HG02870 (cell line): ENCODE data around the gene B4GALNT3.

Experiments
- ATAC-seq: cut with Tn5 transposase; IDR thresholded peaks from one replicate; pipeline ENCODE4 v1.9.1; 2021; ENCODE audit warnings: mild to moderate bottlenecking, moderate library complexity; ENCODE audit not compliant: unreplicated experiment

The B4GALNT3 gene

DNA sequence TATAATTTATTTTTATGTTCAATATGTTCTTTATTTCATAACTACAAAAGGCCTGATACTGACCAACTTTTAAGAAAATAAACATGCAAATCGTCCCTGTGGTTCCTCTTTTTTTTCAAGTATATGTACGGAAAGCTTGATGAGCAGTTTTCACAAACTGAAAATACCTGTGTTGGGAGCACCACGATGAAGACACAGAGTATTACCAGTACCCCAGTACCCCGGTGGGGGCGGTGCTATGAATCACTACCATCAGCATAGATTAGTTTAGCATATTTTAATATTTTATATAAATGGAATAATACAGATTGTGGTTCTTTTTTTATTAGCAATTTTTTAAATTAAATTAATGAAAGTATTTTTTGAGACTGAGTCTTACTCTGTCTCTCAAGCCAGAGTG, 7.0 kb downstream of the B4GALNT3 start:
- ATAC-seq = no peak

DNA sequence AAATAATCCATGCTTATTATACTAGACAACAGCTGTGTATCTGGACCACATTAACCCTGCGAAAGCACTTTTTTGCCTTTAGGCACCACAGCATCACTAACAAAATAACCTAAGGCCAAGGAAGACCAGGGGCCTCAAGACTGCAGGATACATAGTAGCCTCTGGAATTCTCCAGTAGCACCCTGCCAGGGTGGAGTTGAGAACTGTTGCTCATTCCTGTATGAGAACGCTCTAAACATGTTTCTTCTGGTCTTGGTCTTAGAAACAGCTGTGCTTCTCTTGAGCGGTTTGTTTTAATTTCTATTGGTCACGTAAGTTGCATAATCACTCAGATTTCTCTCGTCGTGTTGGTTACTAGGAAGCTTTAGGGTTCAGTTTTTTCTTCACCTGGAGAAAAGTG, 7.9 kb downstream of the B4GALNT3 start:
- ATAC-seq = no peak

DNA sequence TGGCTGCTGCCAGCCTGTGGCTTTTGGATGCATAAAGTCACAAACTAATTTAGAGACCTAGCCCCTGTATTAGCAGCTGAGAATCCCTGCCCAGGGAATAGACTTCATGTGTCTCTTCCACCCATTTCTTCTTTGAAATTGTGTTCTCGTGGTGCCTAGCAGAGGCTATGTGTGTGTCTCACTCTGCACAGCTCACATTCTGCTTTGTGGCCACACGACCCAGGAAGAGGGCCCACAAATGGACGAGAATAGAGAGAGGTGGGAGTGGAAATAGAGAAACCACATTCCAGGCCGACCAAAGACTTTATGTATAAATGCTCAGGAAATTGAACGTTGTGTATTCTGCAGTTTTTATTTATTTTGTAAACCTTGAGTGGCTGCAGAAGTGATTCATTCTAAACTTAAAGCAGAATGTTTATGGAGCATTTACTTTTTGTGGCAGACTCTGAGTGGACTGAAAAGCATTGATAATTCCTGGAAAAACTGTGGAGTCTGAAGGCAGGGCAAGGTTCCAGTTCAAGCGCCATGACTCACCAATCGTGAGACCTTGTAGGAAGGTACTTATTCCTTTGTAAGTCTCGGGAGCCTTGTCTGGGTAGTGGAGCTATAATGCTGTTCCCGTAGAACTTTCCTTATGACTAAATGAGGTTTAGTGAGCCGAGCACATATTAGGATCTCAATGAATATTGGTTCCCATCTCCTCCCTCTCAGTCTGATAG, 9.1 kb downstream of the B4GALNT3 start:
- ATAC-seq = no peak

DNA sequence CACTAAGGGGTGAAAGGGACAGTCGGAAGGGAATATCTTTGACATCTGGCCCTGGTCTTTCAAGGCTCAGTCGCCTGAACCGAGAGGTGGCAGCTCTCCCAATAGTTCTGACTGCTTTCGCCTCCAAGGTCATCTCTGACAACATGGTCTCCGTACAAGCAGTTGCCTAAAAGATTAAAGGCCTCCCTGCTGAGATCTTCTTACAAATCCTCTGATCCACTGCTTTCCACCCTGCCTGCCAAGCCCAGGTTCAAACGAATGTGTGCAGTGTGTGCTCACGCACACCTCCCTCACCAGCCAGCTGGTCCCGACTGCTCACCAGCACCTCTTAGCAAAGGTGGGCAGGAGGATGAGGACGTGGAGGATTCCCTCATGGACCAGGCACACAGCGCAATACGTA, 10.4 kb downstream of the B4GALNT3 start:
- ATAC-seq = no peak

DNA sequence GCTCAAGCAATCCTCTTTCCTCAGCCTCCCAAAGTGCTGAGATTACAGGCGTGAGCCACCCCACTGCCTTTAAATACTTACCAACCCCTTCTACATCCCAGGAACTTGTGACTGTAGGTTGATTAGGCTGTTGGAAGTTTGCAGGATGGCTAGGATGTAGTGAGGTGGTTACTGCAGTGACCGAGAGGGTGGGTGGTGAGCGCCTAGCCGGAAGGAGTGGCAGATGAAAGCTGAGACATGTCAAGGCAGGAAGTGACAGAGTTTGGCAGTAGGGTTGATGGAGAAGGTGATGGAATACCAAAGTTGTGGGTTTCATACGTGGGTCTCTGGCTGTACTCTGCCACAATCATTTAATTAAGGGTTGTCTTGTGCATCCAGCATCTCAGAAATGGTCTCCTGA, 13.5 kb downstream of the B4GALNT3 start:
- no peak for ATAC-seq

DNA sequence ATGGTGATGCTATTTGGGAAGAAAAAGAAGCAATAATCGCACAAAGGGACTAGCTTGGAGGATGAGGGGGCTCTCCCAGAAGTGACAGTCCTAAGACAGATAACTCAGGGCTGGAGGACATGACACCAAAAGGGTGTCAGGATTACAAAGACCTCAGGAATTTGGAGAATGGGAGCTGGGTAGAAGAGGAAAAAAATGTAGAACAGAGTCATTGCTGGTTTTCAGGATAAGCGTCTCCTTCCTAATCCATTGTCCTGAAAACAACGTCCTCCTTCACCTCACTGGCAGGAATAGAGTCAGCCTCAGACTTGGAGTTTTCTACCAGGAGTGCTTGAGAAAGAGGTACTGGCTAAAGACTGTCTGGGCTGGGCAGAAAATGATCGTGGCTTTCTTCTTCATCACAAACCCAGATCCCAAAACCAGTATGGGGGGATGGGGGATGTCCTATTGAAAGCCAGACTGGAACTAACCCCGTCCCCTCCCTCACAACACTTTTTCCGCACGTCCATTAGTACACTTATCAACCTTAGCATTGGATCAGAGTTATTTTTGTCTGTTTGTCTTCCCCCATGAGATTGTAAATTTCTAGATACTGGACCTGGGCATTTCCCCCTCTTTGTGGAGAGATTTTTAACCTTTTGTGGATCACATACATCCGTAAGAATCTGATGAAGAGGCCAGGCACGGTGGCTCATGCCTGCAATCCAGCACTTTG, 14.3 kb downstream of the B4GALNT3 start:
- no peak for ATAC-seq

DNA sequence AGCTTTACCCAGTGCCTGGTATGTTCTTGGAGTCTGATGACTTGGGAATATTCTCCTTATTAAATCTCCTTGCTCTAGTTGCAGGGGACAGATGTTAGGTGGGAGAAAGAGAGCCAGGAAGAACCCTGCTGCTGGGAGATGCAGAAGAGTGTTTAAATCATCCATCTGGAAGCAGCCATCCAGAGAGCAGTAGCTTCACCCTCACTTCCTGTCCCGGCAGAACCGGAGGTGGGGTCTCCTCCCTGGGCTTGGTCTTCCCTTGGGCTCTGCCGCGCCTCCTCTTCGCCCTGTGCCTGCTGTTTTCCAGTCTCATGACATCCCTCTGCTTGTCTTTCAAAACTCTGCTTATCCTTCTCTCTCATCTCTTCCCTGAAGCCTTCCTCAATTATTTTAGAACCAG, 15.5 kb downstream of the B4GALNT3 start:
- no peak for ATAC-seq

DNA sequence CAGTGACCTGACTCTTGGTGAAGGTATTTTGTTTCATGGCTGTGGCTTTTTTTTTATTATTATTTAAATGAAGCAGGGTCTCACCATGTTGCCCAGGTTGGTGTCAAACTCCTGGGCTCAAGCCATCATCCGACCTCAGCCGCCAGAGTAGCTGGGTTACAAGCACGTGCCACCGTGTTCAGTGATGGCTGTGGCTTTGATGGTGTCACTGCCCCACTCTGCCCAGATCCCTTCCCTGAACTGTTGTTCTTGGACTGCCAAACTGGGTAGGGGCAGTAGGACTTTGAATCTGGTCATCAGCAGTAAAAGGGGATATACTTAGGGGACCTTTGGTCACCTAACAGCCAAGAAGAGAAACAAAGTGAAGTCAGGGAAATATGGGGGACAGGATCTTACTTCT, 19.4 kb downstream of the B4GALNT3 start:
- ATAC-seq = no peak

DNA sequence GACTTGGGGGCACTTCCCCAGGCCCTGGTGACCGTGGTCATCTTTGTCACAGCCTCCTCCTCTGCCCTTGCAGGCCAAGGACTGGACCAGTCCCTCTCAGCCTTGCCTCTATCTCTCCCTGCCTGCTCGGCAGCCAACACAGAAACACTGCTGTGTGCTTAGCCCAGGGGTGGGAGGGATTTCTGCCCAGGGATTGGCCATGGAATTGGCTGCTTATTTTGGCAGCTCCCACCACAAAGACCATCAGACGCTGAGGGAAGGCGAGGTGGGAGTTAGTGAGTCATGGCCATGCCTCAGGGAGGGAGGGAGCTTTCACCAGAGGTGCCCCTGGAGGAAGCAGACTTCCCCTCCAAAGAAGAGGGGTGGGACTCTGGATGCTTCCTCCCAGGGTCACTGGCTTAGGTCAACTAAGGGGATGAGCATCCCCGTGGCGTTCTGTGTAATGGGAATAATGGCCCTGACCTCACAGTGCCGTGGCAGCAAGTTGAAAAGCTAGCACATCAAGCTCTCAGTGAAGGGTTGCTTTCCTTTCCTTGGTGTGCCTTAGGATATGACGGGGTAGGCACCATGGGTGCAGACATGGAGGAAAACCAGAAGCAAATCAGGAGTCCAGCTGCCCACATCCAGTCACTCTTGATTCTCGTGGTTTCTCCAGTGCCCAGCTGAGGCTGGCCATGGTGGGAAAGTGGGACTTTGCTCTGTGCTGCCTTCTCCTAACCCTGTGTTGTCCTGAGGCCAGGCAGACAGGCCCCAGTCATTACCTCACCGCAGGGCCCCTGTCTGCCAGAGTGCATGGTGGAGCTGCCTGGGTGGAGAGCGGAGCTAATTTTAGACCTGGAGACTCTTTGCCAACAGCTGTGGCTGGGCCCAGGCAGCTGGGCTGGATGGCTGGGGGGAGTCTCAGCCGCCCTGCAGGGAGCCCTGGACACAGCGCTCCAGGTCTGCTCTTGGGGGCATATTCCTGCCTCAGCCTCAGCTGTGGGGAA, 21.4 kb downstream of the B4GALNT3 start:
- no peak for ATAC-seq

DNA sequence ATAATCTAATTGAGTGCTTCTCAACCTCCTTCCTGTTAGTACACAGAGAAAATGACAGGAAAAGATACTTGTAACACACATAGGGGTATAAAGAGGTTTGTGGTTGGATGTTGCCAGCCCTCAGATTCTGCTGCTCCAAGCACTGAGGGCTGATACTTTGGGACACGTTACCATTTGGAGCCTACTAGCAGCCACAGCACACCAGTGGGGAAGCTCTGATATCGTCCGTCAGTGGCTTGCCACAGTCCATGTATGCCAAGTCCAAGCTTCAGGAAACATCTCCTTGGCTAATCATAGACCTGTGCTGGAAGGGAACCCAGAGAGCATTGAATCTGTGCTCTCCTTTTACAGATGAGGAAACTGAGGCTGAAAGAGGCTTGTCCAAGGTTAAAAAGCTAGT, 22.3 kb downstream of the B4GALNT3 start:
- ATAC-seq = no peak

DNA sequence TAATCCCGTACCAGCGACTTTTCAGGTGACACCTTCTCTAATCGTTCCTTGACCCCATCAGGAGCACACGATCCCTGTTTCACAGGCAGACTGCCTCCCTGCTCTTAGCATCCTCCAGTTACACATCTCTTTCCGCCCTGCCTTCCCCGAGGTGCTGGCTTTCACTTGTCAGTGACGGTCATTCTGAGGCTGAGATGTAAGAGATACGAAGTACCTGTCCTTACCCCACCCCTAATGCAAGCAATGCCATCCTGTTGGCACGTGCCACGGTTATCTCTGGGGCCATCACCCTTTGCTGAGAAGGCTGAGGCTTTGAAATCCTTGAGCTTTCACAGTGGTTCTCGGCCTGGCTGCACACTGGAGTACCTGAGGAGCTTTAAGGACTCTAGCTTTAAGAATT, 24.4 kb downstream of the B4GALNT3 start:
- ATAC-seq = no peak

DNA sequence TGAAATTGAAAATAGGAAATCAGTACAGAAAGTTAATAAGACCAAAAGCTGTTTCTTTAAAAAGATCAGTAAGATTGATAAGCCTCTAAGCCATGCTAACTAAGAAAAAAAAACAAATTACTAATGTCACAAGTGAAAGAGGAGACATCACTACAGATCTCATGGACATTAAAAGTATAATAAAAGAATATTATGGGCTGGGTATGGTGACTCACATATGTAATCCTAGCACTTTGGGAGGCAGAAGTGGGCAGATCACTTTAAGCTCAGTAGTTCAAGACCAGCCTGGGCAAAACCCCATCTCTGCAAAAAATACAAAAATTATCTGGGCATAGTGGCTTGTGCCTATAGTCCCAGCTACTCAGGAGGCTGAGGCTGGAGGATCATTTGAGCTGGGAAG, 30.5 kb downstream of the B4GALNT3 start:
- no peak for ATAC-seq

DNA sequence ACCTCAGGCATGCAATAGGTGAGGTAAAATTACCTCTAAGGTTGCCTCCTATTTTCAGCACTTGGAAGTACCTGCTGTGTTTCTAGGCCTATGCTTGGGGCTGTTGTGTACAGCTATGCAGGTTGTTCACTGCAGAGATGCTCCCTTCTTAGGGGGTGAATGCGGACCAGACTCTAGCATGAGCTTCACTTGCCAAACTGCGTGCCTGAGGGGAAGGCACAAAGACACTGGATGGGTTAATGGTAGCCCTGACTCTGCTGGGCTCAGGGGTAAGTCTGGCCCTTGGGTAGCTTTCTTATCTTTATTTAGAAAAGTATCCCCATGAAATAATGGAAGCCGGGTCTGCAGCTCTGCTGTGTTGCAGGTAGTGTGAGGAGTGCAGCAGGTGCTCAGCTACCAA, 35.7 kb downstream of the B4GALNT3 start:
- no peak for ATAC-seq

DNA sequence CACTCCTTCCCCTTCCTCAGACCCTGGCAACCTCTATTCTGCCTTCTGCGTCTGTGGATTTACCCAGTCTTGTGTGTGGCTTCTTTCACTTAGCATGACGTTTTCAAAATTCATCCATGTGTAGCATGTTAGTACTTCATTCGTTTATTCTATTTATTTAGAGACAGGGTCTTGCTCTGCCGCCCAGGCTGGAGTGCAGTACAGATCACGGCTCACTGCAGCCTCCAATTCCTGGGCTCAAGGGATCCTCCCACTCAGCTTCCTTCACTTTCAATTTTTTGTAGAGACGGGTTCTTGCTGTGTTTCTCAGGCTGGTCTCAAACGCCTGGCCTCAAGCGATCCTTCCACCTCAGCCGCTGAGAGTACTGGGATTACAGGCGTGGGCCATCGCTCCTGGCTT, 37.0 kb downstream of the B4GALNT3 start:
- no peak for ATAC-seq

DNA sequence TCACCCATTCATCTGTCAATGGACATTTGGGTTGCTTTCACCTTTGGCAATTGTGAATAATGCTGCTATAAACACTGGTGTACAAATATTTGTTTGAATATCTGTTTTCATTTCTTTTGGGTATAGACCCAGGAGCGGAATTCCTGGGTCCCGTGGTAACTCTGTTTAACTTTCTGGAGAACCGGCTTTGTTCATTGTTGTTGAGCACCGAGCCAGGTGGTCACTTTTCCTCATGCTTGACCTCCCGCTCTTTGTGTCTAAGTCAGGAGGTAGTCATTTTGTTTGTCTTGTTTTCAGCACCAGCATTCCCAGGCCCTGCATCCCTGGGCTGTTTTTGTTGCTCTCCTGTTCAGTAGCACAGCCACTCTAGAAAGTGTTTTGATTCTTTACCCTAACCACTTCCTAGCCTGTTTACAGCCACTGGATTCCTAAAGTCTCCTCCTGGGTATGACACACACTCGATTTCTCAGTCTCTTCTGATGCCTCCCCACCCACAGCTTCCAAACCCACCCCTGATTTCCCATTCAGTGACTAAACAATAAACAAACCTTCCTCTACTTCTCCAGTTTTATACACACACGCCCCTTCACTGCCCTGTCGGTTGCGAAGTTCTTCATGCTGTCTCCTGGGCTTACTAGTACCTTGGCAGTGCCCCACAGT, 37.9 kb downstream of the B4GALNT3 start:
- ATAC-seq = no peak

DNA sequence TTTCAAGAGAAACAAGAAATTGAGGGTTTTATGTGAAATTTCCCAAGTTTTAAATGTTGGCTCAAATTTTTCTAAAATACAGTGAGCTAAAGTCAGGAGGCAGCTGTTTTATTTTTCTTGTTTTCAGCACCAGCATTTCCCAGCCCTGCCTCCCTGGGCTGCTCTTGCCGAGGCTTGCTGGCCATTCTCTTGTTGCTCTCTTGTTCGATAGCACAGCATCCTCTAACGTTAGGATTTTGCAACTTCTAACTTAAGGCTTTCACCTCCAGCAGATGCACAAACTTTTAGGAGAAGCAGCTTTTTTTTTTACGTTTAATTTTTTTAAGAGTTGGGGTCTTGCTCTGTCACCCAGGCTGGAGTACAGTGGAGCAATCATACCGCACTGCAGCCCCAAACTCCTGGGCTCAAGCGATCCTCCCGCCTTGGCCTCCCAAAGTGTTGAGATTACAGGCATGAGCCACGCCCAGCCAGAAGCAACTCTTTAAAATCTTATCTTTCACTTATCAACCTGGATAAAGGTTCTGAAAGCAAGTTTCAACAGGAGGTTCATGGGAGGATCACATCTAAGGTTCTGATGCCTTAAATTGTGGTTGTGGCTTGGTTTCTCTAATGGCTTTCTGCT, 40.2 kb downstream of the B4GALNT3 start:
- no peak for ATAC-seq

DNA sequence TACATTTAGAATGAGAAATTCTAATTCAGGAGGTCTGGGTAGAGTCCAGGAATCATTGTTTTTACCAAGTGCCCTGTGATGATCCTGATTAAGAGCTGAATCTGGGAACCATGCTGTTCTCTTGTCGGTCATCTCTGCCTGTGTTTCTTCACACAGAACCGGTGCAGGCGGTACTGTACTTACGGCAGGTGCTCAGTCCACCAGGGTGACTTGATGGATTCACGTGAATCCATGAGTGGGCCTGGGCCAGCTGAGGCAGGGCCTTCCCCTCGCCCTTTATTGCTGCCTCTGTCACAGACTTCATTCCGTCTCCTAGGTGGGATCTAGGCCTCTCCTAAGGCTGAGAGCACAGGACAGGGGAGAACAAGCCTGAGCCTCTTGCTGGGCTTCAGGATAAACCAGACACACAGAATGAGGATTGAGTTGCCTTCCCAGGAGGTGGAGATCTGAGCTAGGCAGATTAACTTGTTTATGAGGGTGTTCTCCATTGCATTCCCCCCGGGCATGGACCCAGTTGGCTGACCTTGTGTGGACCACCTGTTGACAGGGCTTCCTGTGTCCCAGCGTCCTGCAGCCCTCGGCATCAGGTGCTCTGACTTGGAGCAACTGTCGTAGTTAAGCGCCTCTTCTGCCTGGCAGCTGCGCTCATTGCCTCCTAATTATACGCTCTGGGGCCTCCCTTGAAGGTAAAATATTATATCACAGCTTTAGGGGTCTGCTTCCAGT, 42.1 kb downstream of the B4GALNT3 start:
- ATAC-seq = no peak

DNA sequence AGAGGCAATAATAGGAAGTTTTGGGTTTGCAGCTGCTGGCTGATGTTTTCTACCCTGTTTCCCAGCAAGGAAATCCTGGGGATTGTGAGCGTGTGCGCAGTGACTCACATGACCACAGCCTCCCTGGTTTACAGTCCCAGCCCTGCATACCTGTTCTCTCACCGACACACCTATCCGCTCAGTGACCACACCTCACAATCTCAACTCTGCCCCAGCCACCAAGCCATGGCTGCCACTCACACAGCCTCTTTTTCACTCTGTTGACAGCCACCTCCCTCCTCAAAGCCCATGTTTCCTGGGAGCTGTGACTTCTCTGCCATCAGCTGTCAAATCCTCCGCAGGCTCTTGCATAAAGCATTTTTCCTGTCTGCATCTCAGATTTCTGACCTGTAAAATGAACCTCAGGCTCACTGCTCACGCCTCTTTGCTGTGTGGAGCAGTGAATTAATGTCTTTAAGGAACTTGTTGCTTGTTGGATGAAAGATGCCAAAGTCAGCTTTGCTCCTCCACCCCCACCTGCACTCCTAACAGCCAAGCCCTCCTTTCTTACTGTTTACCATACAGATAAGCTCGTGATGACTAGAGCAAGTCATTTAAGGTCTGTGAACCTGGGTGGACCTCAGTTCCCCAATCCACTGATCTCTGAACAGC, 43.5 kb downstream of the B4GALNT3 start:
- no peak for ATAC-seq

DNA sequence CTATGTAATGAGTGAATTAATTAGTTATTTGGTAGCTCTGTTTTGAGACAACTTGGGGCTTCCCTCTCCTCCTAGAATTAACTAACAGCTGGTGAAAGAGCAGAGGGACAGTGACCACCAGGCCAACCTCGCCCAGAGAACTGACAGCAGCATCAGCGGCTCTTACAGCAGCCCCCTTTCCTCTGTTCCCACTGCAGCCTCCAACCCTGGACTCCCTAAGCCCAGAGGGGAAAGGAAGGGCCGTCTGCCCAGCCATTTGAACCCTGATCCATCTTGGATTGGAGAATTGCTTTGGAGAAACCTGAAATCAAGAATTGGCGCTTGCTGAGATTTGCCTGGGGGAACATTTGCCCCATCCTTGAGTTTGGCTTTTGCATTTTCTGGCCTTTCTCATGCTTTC, 45.5 kb downstream of the B4GALNT3 start:
- no peak for ATAC-seq
